HG03571 (cell line): Measurements from ENCODE around the gene DOCK8.
"Not testable (repeated sequence)": the region's sequence is repeated elsewhere in the genome, so short reads cannot be mapped to it uniquely, and the experiment has no call there.

Experiments used
- ATAC-seq: cut with Tn5 transposase; IDR thresholded peaks from one replicate; pipeline ENCODE4 v1.9.1; 2021; ENCODE audit not compliant: unreplicated experiment

The DOCK8 gene

GRCh38 chr9:224582-225520 is 10.2 kb downstream of the DOCK8 start:
- ATAC-seq: no peak

GRCh38 chr9:227860-228259 is 13.2 kb downstream of the DOCK8 start:
- no peak for ATAC-seq

DNA sequence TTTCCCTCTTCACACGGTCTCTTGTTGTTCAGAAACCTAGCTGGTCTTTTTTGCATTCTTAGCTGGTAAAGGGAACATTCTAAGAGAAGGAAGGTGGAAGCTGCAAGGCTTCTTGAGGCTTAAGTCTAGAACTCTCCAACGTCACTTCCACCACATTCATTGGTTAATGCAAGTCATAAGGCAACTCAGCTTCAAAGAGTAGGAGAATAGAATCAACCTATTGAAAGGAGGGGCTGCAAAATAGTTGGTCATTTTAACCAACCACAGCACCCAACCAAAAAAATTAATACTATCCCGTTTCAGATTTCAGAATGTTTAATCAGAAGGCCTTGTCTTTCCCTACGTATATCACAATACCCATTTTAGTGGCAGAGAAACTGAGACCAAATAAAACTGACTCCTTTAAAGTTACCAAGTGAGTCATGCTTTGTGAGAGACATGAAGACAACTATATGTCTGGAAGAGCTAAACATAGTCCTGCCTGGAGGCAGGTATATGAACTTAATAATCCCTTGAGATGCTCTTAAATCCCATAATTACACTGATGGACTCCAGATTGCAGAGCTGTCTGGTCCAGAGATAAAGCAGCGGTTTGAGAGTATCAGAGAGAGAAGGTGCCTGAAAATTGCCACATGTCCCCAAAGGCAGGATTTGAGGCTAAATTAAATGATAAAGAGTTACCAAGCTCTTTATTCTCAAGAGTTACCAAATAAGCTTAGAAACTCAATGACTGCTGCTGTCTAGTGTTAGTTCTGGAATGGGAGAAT is 14.4 kb downstream of the DOCK8 start:
- ATAC-seq: no peak

DNA sequence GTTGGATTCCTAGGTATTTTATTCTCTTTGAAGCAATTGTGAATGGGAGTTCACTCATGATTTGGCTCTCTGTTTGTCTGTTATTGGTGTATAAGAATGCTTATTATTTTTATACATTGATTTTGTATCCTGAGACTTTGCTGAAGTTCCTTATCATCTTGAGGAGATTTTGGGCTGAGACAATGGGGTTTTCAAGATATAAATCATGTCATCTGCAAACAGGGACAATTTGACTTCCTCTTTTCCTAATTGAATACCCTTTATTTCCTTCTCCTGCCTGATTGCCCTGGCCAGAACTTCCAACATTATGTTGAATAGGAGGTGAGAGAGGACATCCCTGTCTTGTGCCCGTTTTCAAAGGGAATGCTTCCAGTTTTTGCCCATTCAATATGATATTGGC is 17.0 kb downstream of the DOCK8 start:
- ATAC-seq: not testable (repeated sequence)

DNA sequence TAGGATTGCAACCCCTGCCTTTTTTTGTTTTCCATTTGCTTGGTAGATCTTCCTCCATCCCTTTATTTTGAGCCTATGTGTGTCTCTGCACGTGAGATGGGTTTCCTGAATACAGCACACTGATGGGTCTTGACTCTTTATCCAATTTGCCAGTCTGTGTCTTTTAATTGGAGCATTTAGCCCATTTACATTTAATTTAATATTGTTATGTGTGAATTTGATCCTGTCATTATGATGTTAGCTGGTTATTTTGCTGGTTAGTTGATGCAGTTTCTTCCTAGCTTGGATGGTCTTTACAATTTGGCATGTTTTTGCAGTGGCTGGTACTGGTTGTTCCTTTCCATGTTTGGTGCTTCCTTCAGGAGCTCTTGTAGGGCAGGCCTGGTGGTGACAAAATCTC is 19.0 kb downstream of the DOCK8 start:
- not testable (repeated sequence) for ATAC-seq

DNA sequence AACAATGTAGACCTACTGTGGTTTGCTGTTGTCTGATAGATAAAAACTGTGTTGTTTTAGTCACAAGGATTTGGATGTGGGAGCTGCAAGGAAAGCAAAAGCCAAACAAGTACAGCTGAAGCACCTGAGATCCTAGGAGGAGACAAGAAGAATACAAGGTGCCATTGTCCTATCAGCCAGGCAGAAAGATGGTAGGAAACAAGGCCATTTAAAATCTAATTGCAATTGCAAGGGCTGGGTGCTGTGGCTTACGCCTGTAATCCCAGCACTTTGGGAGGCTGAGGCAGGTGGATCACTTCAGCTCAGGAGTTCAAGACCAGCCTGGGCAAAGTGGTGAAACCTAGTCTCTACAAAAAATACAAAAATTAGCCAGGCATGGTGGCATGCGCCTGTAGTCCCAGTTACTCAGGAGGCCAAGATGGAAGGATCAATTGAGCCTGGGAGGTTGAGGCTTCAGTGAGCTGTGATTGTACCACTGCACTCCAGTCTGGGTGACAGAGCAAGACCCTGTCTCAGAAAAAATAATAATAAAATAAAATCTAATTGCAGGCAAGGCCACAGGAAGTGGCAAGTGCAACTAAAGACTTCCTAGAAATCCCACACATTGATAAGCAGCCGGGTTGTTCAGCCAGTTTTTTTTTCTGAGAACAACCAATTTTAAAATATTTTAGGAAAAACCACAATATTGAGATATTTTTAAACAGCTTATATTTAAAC is 22.6 kb downstream of the DOCK8 start:
- no peak for ATAC-seq

- ATAC-seq: no peak
Observed at GRCh38 chr9:237858-238345, 23.2 kb downstream of the DOCK8 start.

DNA sequence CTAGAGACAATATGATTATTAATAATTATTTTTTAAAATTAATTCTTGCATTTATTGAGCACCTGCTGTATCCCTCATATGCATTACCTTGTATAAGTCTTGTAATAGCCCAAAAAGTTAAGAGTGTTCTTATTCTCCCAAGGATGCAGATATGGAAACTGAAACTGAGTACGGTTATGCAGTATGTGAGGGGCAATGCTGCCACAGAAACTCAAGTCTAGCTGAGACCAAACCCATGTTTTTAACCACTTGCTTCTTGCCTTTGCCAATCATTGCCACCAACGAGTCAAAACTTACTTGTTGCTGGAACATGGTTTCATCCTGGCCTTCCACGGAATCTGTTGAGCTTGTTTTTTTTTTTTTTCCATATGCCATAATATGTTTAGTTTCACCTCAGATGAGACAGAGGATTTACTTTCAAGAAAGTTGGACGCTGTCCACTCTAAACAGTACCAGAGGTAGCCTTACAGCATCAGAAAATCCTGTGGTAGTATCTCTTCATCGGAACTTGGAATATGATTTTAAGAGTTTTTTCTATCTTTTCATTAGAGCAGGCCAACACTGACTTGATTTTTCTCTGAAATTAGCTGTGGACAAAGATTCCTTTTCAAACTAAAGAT is 27.9 kb downstream of the DOCK8 start:
- no peak for ATAC-seq

DNA sequence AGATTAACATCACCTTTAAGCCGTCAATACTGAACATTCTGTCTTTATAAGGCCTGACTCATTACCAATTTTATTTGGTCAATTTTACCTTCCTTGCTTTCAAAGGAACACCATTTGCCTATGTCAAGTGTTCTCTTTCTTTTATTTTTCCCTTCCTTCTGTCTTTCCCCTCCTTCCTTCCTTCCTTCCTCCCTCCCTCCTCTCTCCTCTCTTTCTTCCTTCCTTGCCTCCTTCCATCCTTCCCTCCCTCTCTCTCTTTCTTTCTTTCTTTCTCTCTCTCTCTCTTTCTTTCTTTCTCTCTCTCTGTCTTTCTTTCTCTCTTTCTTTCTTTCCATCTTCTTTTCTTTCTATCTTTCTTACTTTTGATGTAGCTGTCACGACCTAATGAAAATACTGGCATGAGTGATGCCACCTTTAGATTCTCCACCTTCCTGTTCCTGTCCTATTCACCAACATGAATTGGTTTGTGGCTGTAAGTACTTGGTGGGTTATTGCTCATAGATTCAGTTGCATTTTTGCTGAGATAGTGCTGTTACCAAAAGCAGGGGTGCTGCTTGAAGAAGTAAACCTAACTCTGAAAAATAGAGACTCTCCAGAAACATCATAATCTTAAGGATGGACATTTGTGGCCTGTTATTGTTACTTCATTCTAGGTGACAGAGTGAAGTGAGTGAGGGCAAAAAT is 33.8 kb downstream of the DOCK8 start:
- ATAC-seq: no peak

GRCh38 chr9:249025-249424 is 34.4 kb downstream of the DOCK8 start:
- ATAC-seq: no peak

- ATAC-seq: no peak
Observed at GRCh38 chr9:250039-250438, 35.4 kb downstream of the DOCK8 start.

GRCh38 chr9:250625-251024 is 36.0 kb downstream of the DOCK8 start:
- ATAC-seq: no peak

DNA sequence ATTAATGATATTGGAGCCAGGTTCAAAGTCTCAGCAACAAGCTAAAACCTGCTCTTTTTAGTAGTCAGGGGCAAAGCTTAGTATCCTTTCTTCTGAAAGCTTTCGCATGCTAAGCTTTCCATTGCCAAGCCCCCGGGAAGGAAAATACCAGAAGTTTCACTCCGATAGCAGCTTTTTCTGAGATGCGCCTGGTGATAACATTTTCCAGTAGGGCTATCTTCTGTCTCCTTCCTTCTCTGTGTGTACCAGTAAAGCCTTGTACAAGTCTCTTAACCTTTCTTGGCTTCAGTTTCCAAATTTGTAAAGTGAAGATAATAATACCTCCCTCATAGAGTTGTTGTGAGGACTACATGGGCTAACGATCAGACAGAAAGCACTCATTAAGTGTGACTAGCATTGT is 36.7 kb downstream of the DOCK8 start:
- ATAC-seq: no peak

DNA sequence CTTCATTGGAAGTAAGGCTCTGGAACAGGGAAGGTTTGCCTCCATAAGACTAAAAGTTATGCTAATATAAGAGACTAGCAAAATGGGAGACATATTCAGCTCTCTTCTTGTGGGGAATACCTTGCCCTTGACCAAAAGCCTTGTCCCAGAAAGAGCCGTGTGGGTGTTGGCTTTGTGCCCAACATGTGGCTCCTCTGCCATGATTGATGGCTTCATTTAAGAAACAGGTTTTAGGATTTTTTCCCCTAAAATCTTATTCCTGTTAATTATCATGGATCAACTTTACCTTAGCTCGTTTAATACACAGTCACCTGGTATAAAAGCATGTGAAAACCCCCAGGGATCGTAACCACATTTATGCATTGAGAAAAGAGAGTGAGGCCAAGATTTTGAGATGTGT is 38.9 kb downstream of the DOCK8 start:
- ATAC-seq: no peak

- ATAC-seq: no peak
Observed at GRCh38 chr9:254516-254915, 39.9 kb downstream of the DOCK8 start.

DNA sequence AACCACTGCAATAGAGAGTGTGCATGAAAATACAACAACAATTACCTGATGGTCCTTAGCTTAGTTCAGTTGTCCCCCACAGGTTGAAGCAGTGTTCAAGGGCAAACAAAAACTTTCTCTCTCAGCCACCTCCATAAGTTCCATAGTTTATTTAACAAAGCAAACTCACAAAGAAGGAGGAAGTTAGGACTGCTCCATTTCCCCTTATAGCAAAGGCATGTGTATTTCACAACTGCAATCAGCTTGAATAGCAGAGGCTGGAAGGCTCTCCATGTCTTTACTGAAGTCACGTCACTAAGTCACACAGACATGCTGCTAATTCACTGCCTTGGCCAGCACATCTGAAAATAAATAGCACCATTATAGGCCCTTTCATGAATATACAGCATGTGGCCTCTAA is 43.3 kb downstream of the DOCK8 start:
- no peak for ATAC-seq

DNA sequence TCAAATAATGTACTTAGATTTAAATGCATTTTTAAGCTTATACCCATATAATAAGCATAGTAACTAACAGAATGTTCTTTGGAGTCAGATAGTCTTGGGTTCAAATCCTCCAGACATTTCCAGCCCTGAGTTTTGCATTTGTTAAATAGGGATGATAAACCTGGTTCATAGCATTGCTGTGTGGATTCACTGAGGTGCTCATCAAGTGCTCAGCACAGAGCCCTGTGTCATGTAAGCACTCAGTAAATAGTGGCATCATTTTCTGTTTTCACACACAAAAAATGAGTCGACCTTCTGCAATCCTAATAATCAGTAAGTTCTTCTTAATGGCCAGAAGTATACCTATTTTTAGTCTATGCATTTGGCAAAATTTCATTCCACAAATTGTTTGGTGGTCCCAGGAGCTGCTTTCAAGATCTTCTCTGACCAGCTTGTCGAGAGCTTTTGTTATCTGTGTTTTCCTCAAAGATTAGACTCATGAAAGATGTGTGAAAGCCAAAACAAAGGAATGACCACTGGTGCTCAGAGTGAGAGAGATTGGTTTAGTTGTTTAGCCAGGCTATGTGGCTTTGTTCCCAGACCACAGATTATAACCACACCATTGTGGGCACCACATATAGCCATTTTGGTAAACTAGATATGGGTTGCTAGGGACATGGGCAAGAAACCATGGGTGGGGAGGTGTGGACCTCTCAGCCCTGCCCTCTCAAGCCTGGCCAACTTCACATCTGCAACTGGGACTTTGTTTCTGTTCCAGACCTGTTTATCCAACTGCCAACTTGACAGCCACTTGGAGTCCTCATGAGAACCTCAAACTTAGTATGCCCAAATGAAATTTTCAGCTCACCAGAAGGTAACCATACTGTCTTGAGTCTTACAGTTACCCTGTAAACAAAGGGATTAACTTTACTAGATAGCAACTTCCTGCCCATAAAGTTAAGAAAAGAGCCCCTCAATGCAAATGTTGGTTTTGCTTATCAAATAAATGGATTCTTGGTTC is 45.0 kb downstream of the DOCK8 start:
- no peak for ATAC-seq

GRCh38 chr9:264231-264630 is 49.6 kb downstream of the DOCK8 start:
- no peak for ATAC-seq

DNA sequence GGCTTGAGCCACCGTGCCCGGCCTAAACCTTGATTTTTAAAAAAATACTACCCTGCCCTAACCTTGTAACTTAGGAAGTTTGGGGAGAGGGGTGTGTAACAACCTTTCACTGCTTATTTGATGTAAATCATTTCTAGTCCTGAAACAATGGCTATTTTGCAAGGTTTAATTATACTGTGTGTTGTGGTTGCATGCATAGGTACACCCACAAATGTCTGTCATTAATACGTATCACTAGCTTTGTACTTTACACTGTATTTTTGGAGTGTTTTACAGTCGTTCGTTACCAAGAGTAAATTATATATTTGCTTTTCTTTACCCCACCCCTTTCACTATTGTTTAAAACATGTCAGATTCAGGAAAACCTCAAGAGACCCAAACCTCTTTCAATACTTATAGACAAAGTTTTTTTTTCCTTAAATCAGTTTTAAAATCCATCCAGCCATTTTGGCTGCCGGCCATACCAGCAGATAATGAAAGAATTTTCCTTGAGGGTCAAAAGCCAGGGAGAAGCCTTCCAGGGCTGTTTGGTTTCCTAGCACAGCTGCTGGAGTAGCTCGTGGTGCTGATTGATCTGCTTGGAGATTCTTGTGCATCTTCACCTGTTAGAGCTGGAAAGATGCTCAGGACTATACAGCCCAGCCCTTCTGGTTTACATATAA is 50.7 kb downstream of the DOCK8 start:
- ATAC-seq: no peak
